CD1c-positive myeloid dendritic cell (primary cell): Measurements from ENCODE around the gene RAB20.
"Not testable (repeated sequence)": the region's sequence is repeated elsewhere in the genome, so short reads cannot be mapped to it uniquely, and the experiment has no call there.

Experiments
- DNase-seq: peaks from one replicate; pipeline ENCODE4 v3.0.0-alpha.2; 2016; ENCODE audit errors: extremely low spot score

The RAB20 gene

GRCh38 chr13:110491869-110492678, 69.4 kb downstream of the RAB20 start:
- DNase-seq: no peak

- DNase-seq: no peak
These were observed 71.3 kb downstream of the RAB20 start for GRCh38 chr13:110490009-110490770.

GRCh38 chr13:110486880-110487279, 74.6 kb downstream of the RAB20 start:
- not testable (repeated sequence) for DNase-seq

GRCh38 chr13:110486061-110486715, 75.3 kb downstream of the RAB20 start:
- DNase-seq: no peak

- DNase-seq: no peak
These were observed 75.9 kb downstream of the RAB20 start for GRCh38 chr13:110485604-110486003.

- DNase-seq: no peak
These were observed 77.1 kb downstream of the RAB20 start for GRCh38 chr13:110484290-110485048.

GRCh38 chr13:110483386-110483968, 78.0 kb downstream of the RAB20 start:
- no peak for DNase-seq

GRCh38 chr13:110480161-110480560, 81.4 kb downstream of the RAB20 start:
- no peak for DNase-seq

- no peak for DNase-seq
These were observed 81.9 kb downstream of the RAB20 start for GRCh38 chr13:110479648-110480047.

GRCh38 chr13:110479215-110479545, 82.3 kb downstream of the RAB20 start:
- no peak for DNase-seq

- DNase-seq: peak; percentile 66
These were observed 82.9 kb downstream of the RAB20 start for GRCh38 chr13:110478405-110479214.

- no peak for DNase-seq
These were observed 83.7 kb downstream of the RAB20 start for GRCh38 chr13:110477706-110478245.

GRCh38 chr13:110476220-110476617, 85.3 kb downstream of the RAB20 start:
- no peak for DNase-seq

GRCh38 chr13:110475550-110476219, 85.8 kb downstream of the RAB20 start:
- DNase-seq: no peak

- DNase-seq: no peak
These were observed 86.4 kb downstream of the RAB20 start for GRCh38 chr13:110475117-110475516.

GRCh38 chr13:110474713-110475112, 86.8 kb downstream of the RAB20 start:
- DNase-seq: no peak
